Measurements from ENCODE around the gene BMPER.

GRCh38 chr7:33981671-33982424 lies 76.5 kb downstream of the BMPER start:
- TF ChIP-seq CTCF (conservative IDR thresholded peaks at IDR 0.05; ENCODE audit: low read depth, low read length), result no peak
- TF ChIP-seq EZH2 (IDR thresholded peaks at IDR 0.05; ENCODE audit: borderline replicate concordance, low read depth, low read length, poor library complexity, severe bottlenecking), result no peak
